H1 (cell line): Measurements from ENCODE around the gene PDE1C. TPM values are rescaled to one million over a fixed set of nuclear protein-coding genes. Genes with fewer than 3 reads are reported as not detected.

ENCODE experiments used
- CHD7 ChIP-seq: fragments of 300-600 bp; sonication (generic); IDR thresholded peaks from 2 replicates; pipeline ENCODE4 v1.7.1; 2012; ENCODE audit warnings: low read length, moderate library complexity, mild to moderate bottlenecking, inconsistent platforms; ENCODE audit not compliant: insufficient replicate concordance
- MAX ChIP-seq: IDR thresholded peaks from 2 replicates; pipeline ENCODE4 v1.6.1; 2012; ENCODE audit warnings: inconsistent platforms
- SIX5 ChIP-seq: IDR thresholded peaks from 2 replicates; pipeline ENCODE4 v1.6.1; 2011; ENCODE audit warnings: mild to moderate bottlenecking, low read depth, low read length
- polyA plus RNA-seq, 7 experiments: library from polyadenylated mRNA; depleted of rRNA in 3 of 7; stranded (reverse) in 5 of 7; unstranded in 2 of 7; fragments of >200 nt in 5 of 7; fragments of 200-250 nt in 2 of 7; gene quantifications; 1 replicate in 5 of 7; 2 replicates in 1 of 7; 4 replicates in 1 of 7; pipeline versions ENCODE4 v1.2.1 to v1.2.3, GENCODE V29; 2011 to 2013; ENCODE audit warnings: missing spikeins in 2 of 7, mixed read lengths in 2 of 7
- total RNA-seq: library from RNA; stranded (reverse); fragmentation: NEBNext Ultra II Directional; extraction: Animal tissue kit (Norgen Biotek cat#: 25700); gene quantifications from 2 replicates; pipeline ENCODE4 v1.2.1, GENCODE V29; 2021

Gene PDE1C
- total and polyA plus RNA-seq, 2 of the 8 experiments (the other 6 are each of a cell fraction or from before 2014, with no cell fraction given): 0.11 to 1.1 TPM

- TF ChIP-seq CHD7 (no peak), SIX5 (no peak), MAX (no peak)
Observed at GRCh38 chr7:32117837-32118236, 47.6 kb upstream of the PDE1C start (continued).
